ENCODE measurements around the gene SRSF5. TPM values are rescaled to one million over a fixed set of nuclear protein-coding genes. Genes with fewer than 3 reads are reported as not detected.

The SRSF5 gene
- total and polyA plus RNA-seq, 2 of the 8 experiments (the other 6 are each of a cell fraction or from before 2014, with no cell fraction given): 101 to 238 TPM

GRCh38 chr14:69780092-69780491, 13.2 kb downstream of the SRSF5 start (continued):
- TF ChIP-seq CHD7 (IDR thresholded peaks at IDR 0.05; ENCODE audit: insufficient replicate concordance, low read length) (no peak), CTBP2 (IDR thresholded peaks at IDR 0.05; ENCODE audit: borderline replicate concordance, insufficient read depth, insufficient read length, low read length) (no peak), YY1 (IDR thresholded peaks at IDR 0.05; ENCODE audit: low read depth, low read length) (no peak), POU5F1 (IDR thresholded peaks at IDR 0.05; ENCODE audit: low read depth, low read length) (no peak), TBP (IDR thresholded peaks at IDR 0.05; ENCODE audit: low read depth, low read length) (no peak), SIX5 (IDR thresholded peaks at IDR 0.05; ENCODE audit: low read depth, low read length) (no peak), PHF8 (conservative IDR thresholded peaks at IDR 0.05; ENCODE audit: low read depth, low read length) (no peak), CEBPB (IDR thresholded peaks at IDR 0.05; ENCODE audit: low read depth, low read length) (no peak), SUZ12 (IDR thresholded peaks at IDR 0.05; ENCODE audit: low read length) (no peak), RNF2 (IDR thresholded peaks at IDR 0.05; ENCODE audit: borderline replicate concordance, low read depth, low read length, missing control alignments, poor library complexity, severe bottlenecking) (no peak), HDAC6 (IDR thresholded peaks at IDR 0.05; ENCODE audit: low read depth, low read length) (no peak), POLR2AphosphoS5 (IDR thresholded peaks at IDR 0.05; ENCODE audit: low read depth, low read length) (no peak)

Measured in H1 (cell line).